DMS53 treated with DMSO at 0.1 percent for 48 hours (cell line): Measurements from ENCODE around the gene SAPCD1.
A peak's percentile ranks its signal among the peaks of the same experiment; 100 is the strongest.
"Not testable (repeated sequence)": the region's sequence is repeated elsewhere in the genome, so short reads cannot be mapped to it uniquely, and the experiment has no call there.

Experiments
- DNase-seq: peaks from one replicate; lab custom pipeline; 2025; ENCODE audit not compliant: unreplicated experiment; lab: John Stamatoyannopoulos, UW

The SAPCD1 gene

DNA sequence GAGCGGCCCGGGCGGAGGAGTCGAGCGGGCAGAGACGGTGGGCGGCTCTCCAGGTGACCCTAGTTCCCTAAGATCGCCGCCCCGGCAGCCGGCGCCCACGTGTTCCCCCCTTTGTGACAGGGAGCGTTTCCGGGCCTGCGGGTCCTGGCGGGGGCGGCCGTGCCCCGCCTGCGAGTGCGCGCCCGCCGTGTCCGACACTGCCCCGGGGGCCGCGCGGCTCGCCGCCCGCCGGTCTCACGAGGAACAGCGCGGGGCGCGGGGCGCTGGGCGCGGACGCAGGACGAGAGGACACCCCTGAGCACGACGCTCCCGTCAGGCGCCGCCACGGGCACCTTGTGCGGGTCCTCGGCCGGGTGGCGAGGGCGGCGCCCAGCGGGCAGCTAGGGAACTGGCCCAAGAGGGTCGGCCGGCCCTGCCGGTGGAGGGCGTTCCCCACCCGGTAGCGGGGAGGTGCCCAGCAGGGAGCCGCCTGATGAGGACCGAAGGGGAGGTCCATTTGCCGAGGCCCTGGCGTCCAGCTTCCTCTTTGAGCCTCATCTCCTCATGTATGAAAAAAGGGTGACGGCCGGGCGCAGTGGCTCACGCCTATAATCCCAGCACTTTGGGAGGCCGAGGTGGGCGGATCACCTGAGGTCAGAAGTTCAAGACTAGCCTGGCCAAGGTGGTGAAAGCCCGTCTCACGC lies 33.3 kb downstream of the SAPCD1 start, which contains the start of gene VARS1:
Gene VARS1, minus strand, starts transcription at position 137 of the 683 bp plus-strand sequence. CDS start 535 bp downstream, outside the sequence.
- peak; percentile 95 for DNase-seq

DNA sequence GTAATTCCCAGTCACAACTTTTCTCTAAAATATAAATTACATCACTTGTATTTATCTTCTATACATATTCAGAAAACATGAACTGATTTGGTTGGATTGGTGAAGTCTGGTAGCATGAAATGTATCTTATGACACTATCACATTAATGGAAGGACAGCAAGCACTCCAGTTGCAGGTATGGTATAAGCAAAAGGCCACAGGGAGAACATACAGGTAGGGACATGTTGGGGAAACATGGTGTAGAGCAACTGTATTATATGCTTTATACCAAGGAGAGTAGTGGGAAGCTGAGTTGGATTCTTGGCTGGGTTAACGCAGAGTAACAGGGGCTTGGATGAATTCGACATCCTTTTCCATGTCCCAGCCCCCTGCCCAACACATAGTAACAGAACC lies 34.5 kb downstream of the SAPCD1 start:
- DNase-seq: no peak

DNA sequence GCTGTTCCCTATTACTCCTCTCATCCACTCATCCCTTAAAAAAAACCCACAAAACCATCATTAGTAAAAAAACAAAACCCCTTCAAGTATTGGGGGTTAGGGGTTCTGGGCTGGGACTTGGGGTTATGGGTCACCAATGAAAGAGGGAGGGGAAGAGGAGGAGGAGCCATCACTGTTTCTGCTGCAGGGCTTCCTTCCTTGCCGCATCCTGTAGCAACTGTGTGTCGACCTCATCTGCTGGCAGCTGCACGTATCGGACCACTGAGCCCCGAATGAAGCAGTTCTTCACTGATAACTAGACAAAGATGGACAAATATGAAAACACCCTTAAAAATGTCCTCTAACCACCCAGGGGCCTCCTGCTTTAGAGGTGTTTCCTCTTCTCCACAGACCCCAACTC lies 35.1 kb downstream of the SAPCD1 start:
- no peak for DNase-seq

DNA sequence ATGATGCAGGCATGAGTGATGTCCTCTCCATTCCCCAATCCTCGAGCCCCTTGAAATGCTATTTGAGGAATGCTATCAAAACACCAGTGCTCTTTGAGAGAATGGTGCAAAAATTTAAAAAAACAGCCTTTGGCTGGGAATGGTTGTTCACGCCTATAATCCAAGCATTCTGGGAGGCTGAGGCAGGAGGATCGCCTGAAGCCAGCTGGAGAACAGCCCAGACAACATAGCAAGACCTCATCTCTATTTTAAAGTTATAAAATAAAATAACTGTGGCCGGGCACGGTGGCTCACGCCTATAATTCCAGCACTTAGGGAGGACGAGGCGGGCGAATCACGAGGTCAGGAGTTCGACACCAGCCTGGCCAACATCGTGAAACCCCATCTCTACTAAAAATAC lies 37.3 kb downstream of the SAPCD1 start:
- DNase-seq: no peak

DNA sequence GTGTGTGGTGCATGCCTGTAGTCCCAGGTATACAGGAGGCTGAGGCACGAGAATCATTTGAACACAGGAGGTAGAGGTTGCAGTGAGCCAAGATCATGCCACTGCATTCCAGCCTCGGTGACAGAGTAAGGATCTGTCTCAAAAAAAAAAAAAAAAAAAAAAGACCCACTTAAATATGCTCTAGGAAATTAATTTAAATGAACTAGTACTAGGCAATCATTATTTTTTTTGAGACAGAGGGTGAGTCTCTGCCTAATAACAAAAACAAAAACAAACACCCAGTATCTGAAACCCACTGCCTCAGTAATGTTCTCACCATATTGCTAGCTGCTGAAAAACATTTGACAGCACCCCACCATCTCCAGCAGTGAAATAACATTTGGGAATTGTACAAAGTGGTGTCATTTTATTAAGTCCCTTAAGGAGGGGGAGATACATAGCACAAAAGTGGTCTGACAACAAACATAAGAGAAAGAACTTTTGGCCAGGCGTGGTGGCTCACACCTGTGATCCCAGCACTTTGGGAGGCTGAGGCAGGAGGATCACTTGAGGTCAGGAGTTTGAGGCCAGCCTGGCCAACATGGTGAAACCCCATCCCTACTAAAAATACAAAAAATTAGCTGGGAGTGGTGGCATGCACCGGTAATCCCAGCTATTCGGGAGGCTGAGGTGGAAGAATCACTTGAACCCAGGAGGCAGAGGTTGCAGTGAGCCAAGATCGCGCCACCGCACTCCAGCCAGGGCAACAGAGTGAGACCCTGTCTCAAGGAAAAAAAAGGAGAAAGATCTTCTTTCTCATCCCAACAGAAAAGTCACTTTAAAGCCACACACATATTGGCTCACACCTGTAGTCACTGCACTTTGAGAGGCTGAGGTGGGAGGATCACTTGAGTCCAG lies 38.8 kb downstream of the SAPCD1 start:
- not testable (repeated sequence) for DNase-seq

DNA sequence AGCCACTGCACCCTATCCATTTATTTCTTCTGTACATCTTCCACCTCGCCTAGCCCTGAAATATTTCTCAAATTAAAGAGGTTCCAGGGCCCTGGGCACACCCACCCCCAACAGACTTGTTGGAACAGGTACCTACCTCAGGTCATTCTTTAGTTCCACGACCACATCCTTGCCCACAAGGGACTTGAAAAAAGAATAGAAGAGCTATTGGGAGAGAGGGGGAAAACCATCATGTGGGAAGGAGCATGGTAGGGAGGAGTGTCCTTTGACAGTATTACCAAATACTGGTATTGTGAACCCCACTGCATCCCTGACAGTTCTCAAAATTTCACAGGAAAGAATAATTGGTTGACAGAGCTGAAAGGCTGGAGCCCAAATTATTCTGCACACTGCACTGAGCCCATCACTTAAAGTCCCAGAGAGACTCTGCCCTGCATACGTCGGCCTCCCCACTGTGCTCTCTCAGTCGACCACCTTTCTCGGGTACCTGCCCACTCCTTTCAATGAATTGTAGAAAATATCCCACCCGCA lies 43.5 kb downstream of the SAPCD1 start:
- no peak for DNase-seq

DNA sequence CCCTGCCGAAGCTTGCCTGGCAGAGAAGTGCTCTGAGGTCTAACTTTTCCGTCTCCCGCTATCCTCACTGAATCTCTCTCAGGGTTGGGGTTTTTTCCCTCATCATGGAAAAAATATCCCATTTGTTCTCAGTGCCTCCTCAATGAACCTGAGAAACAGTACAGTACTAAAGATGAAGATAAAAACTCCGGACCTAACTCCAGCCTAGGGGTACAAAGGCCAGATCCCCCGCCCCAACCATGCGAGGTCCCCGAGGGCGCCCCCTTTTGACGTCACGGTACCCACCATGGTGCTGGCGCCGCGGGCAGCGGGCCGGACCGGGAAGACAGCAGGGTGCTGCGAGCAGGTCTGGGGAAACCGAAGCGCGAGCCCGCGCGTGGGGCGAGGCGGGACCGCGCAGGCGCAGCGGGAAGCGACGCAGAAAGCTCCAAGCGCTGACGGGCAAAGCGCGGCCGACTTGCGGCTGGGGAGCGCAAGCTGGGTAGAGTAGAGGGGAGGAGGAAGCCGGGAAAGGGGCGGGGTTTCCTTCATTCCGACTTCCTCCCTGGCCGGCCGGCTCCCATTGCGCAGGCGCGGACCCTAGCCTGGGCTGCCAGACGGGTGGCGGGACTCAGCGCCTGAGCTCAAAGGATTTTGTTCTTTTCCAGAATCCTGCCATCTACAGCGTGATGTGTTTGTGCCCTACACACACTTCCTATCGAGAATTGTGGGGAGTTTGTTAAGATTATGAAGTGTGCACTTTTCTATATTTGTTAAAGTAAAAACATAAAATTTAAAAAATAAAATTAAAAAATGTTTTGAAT lies 44.2 kb downstream of the SAPCD1 start, which contains the start of gene LSM2:
Gene LSM2, minus strand, starts transcription at position 497 of the 803 bp plus-strand sequence. Its CDS starts 209 bp downstream, at position 288.
- peak; percentile 94 for DNase-seq

DNA sequence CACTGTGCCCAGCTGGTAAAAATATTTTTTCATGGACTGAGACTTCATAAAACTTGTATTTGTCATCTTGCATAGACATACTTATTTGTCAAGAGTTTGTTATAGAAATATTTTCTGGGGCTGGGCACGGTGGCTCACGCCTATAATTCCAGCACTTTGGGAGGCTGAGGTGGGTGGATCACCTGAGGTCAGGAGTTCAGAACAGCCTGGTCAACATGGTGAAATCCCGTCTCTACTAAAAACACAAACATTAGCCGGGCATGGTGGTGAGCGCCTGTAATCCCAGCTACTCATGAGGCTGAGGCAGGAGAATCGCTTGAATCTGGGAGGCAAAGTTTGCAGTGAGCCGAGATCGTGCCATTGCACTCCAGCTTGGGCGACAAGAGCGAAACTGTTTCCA lies 46.1 kb downstream of the SAPCD1 start:
- not testable (repeated sequence) for DNase-seq

DNA sequence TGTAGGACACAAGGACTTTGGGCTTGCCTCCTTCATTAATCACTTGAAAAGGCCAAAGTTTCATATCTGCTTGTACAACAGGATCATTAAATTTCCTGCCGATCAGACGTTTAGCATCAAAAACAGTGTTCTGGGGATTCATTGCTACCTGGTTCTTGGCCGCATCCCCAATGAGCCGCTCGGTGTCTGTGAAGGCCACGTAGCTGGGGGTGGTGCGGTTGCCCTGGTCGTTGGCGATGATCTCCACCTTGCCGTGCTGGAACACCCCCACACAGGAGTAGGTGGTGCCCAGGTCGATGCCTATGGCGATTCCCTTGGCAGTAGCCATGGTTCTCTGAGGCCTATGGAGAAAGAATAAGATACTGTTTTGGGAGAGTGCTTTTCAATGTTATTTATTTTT lies 49.2 kb downstream of the SAPCD1 start:
- DNase-seq: no peak

DNA sequence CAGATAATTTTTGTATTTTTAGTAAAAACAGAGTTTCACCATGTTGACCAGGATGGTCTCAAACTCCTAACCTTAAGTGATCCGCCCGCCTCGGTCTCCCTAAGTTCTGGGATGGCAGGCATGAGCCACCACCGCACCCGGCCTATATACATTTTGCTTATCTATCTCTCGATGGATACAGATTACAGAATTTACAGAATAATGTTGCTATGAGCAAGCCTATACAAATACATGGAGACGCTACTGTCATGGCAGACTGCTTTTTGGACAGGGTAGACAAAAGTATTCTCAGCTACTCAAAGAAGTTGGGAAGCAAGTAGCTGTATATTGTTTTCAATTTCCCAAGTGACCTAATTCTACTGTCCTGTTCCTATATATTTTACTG lies 51.0 kb downstream of the SAPCD1 start:
- no peak for DNase-seq
